ENCODE results near the gene SNTN. TPM values are rescaled to one million over a fixed set of nuclear protein-coding genes. Genes with fewer than 3 reads are reported as not detected.

The SNTN gene
- total and polyA plus RNA-seq, 7 experiments from 2014 or later: not detected

GRCh38 chr3:63687278-63688225 is 35.1 kb downstream of the SNTN start:
- CTCF ChIA-PET: no interaction called here
- H3K9me3 Mint-ChIP-seq: peaks cover 0 to 18% (median 4%) of the 10 kb centered on the region in 11 donors
- peaks cover 0 to 18% (median 13%) of the 10 kb centered on the region in 5 donors for H3K27me3 Mint-ChIP-seq
- ATAC-seq: no peak
- Histone ChIP-seq H3K4me3 (ENCODE audit: low read length) (no peak overlapping the region), H3K9me3 (ENCODE audit: control insufficient read depth in 2 of 3, low read length in 3 of 3) (peaks cover 0 to 4% (median 0%) of the 10 kb centered on the region in 3 experiments), H3K4me1 (ENCODE audit: control insufficient read depth in 2 of 2, insufficient read depth in 2 of 2, low read length in 2 of 2) (no peaks in the 10 kb centered on the region), H3K27me3 (ENCODE audit: control insufficient read depth in 2 of 2, insufficient read depth in 2 of 2, low read length in 2 of 2) (no peaks in the 10 kb centered on the region), H3K36me3 (ENCODE audit: control insufficient read depth in 2 of 3, insufficient read depth in 3 of 3, low read length in 3 of 3) (no peaks in the 10 kb centered on the region), H3K27ac (ENCODE audit: low read depth, low read length) (no peak overlapping the region)
- intact Hi-C loops (cut with micrococcal nuclease): no loop called here
- no peaks in the 10 kb centered on the region for H3K4me1 Mint-ChIP-seq
- no peak overlapping the region for H3K27ac Mint-ChIP-seq
- no peak overlapping the region for H3K4me3 Mint-ChIP-seq
- peaks cover 0 to 3% (median 0%) of the 10 kb centered on the region in 5 donors for H3K36me3 Mint-ChIP-seq
- DNase-seq: no peak
- POLR2A ChIA-PET: no interaction called here

GRCh38 chr3:63689285-63689684 is 36.8 kb downstream of the SNTN start:
- no peak overlapping the region for H3K27ac ChIP-seq (ENCODE audit: low read depth, low read length)
- Mint-ChIP-seq H3K9me3 (peaks cover 0 to 29% (median 7%) of the 10 kb centered on the region in 11 donors), H3K36me3 (peaks cover 0 to 7% (median 4%) of the 10 kb centered on the region in 5 donors), H3K27ac (no peak overlapping the region), H3K27me3 (peaks cover 0 to 23% (median 13%) of the 10 kb centered on the region in 5 donors), H3K4me1 (no peaks in the 10 kb centered on the region), H3K4me3 (no peak overlapping the region)
- peaks cover 0 to 4% (median 0%) of the 10 kb centered on the region in 3 experiments for H3K9me3 ChIP-seq (ENCODE audit: control insufficient read depth in 2 of 3, low read length in 3 of 3)
- ChIA-PET CTCF (no interaction called here), POLR2A (no interaction called here)
- H3K4me3 ChIP-seq (ENCODE audit: low read length): no peak overlapping the region
- no peaks in the 10 kb centered on the region for H3K27me3 ChIP-seq (ENCODE audit: control insufficient read depth in 2 of 2, insufficient read depth in 2 of 2, low read length in 2 of 2)
- H3K4me1 ChIP-seq (ENCODE audit: control insufficient read depth in 2 of 2, insufficient read depth in 2 of 2, low read length in 2 of 2): no peaks in the 10 kb centered on the region
- H3K36me3 ChIP-seq (ENCODE audit: control insufficient read depth in 2 of 3, insufficient read depth in 3 of 3, low read length in 3 of 3): no peaks in the 10 kb centered on the region
- no peak for DNase-seq
- no peak for ATAC-seq
- intact Hi-C loops (cut with micrococcal nuclease): no loop called here

GRCh38 chr3:63693351-63693750 is 40.9 kb downstream of the SNTN start:
- no peaks in the 10 kb centered on the region for H3K36me3 ChIP-seq (ENCODE audit: control insufficient read depth in 2 of 3, insufficient read depth in 3 of 3, low read length in 3 of 3)
- Mint-ChIP-seq H3K27me3 (peaks cover 0 to 22% (median 9%) of the 10 kb centered on the region in 5 donors), H3K4me1 (no peaks in the 10 kb centered on the region), H3K36me3 (peaks cover 0 to 5% (median 4%) of the 10 kb centered on the region in 5 donors), H3K27ac (no peak overlapping the region), H3K4me3 (no peak overlapping the region), H3K9me3 (peaks cover 0 to 43% (median 11%) of the 10 kb centered on the region in 11 donors)
- no peaks in the 10 kb centered on the region for H3K4me1 ChIP-seq (ENCODE audit: control insufficient read depth in 2 of 2, insufficient read depth in 2 of 2, low read length in 2 of 2)
- no peaks in the 10 kb centered on the region for H3K27me3 ChIP-seq (ENCODE audit: control insufficient read depth in 2 of 2, insufficient read depth in 2 of 2, low read length in 2 of 2)
- ATAC-seq (no peak), DNase-seq (no peak)
- intact Hi-C loops (cut with micrococcal nuclease): no loop called here
- H3K27ac ChIP-seq (ENCODE audit: low read depth, low read length): no peak overlapping the region
- no peak overlapping the region for H3K4me3 ChIP-seq (ENCODE audit: low read length)
- peaks cover 0 to 4% (median 0%) of the 10 kb centered on the region in 3 experiments for H3K9me3 ChIP-seq (ENCODE audit: control insufficient read depth in 2 of 3, low read length in 3 of 3)
- CTCF ChIA-PET: no interaction called here
- POLR2A ChIA-PET: no interaction called here

- no peak for ATAC-seq
- no peak for DNase-seq
- Histone ChIP-seq H3K4me1 (ENCODE audit: control insufficient read depth in 2 of 2, insufficient read depth in 2 of 2, low read length in 2 of 2) (no peaks in the 10 kb centered on the region), H3K36me3 (ENCODE audit: control insufficient read depth in 2 of 3, insufficient read depth in 3 of 3, low read length in 3 of 3) (no peaks in the 10 kb centered on the region), H3K27ac (ENCODE audit: low read depth, low read length) (no peak overlapping the region), H3K4me3 (ENCODE audit: low read length) (no peak overlapping the region), H3K9me3 (ENCODE audit: control insufficient read depth in 2 of 3, low read length in 3 of 3) (no peaks in the 10 kb centered on the region), H3K27me3 (ENCODE audit: control insufficient read depth in 2 of 2, insufficient read depth in 2 of 2, low read length in 2 of 2) (no peaks in the 10 kb centered on the region)
- Mint-ChIP-seq H3K36me3 (no peaks in the 10 kb centered on the region), H3K4me3 (no peak overlapping the region), H3K27ac (no peak overlapping the region), H3K27me3 (peaks cover 0 to 4% (median 0%) of the 10 kb centered on the region in 5 donors), H3K4me1 (no peaks in the 10 kb centered on the region), H3K9me3 (peaks cover 0 to 1% (median 0%) of the 10 kb centered on the region in 11 donors)
- ChIA-PET POLR2A (no interaction called here), CTCF (no interaction called here)
- intact Hi-C loops (cut with micrococcal nuclease): no loop called here
Measured at GRCh38 chr3:63705092-63705645, 52.7 kb downstream of the SNTN start.

GRCh38 chr3:63706321-63707085 is 54.0 kb downstream of the SNTN start:
- H3K27me3 ChIP-seq (ENCODE audit: control insufficient read depth in 2 of 2, insufficient read depth in 2 of 2, low read length in 2 of 2): no peaks in the 10 kb centered on the region

GRCh38 chr3:63707731-63708130 is 55.3 kb downstream of the SNTN start:
- CTCF ChIA-PET: interaction anchor here (0.5 kb wide), 1 partner anchor 286 kb away, joined by 3 read pairs; no protein-coding TSS in a partner anchor
- intact Hi-C loops (cut with micrococcal nuclease): no loop called here

More at GRCh38 chr3:63706321-63707085, 54.0 kb downstream of the SNTN start:
- H3K27ac ChIP-seq (ENCODE audit: low read depth, low read length): no peak overlapping the region
- CTCF ChIA-PET: no interaction called here
- Mint-ChIP-seq H3K4me1 (no peaks in the 10 kb centered on the region), H3K9me3 (peaks cover 0 to 2% (median 0%) of the 10 kb centered on the region in 11 donors), H3K27me3 (peaks cover 0 to 5% (median 0%) of the 10 kb centered on the region in 5 donors), H3K4me3 (no peak overlapping the region), H3K27ac (no peak overlapping the region), H3K36me3 (no peaks in the 10 kb centered on the region)
- H3K4me3 ChIP-seq (ENCODE audit: low read length): no peak overlapping the region
- H3K4me1 ChIP-seq (ENCODE audit: control insufficient read depth in 2 of 2, insufficient read depth in 2 of 2, low read length in 2 of 2): no peaks in the 10 kb centered on the region
- no peaks in the 10 kb centered on the region for H3K9me3 ChIP-seq (ENCODE audit: control insufficient read depth in 2 of 3, low read length in 3 of 3)
- POLR2A ChIA-PET: no interaction called here
- DNase-seq: no peak
- intact Hi-C loops (cut with micrococcal nuclease): no loop called here
- H3K36me3 ChIP-seq (ENCODE audit: control insufficient read depth in 2 of 3, insufficient read depth in 3 of 3, low read length in 3 of 3): no peaks in the 10 kb centered on the region
- no peak for ATAC-seq

More at GRCh38 chr3:63707731-63708130, 55.3 kb downstream of the SNTN start:
- Mint-ChIP-seq H3K4me3 (no peak overlapping the region), H3K4me1 (no peaks in the 10 kb centered on the region), H3K9me3 (peaks cover 0 to 6% (median 0%) of the 10 kb centered on the region in 11 donors), H3K27ac (no peak overlapping the region), H3K36me3 (no peaks in the 10 kb centered on the region), H3K27me3 (peaks cover 0 to 14% (median 0%) of the 10 kb centered on the region in 5 donors)
- H3K4me3 ChIP-seq (ENCODE audit: low read length): no peak overlapping the region
- no peaks in the 10 kb centered on the region for H3K4me1 ChIP-seq (ENCODE audit: control insufficient read depth in 2 of 2, insufficient read depth in 2 of 2, low read length in 2 of 2)
- H3K27me3 ChIP-seq (ENCODE audit: control insufficient read depth in 2 of 2, insufficient read depth in 2 of 2, low read length in 2 of 2): no peaks in the 10 kb centered on the region
- no peaks in the 10 kb centered on the region for H3K36me3 ChIP-seq (ENCODE audit: control insufficient read depth in 2 of 3, insufficient read depth in 3 of 3, low read length in 3 of 3)
- no peak for ATAC-seq
- H3K27ac ChIP-seq (ENCODE audit: low read depth, low read length): no peak overlapping the region
- no peaks in the 10 kb centered on the region for H3K9me3 ChIP-seq (ENCODE audit: control insufficient read depth in 2 of 3, low read length in 3 of 3)
- no peak for DNase-seq
- POLR2A ChIA-PET: no interaction called here

Data from naive thymus-derived CD4-positive, alpha-beta T cell (primary cell).